HEK293T (cell line): ENCODE results near the gene RGS7.

Experiments used
- CTCF ChIA-PET: fragments of 350-600 bp; formaldehyde crosslinking; extraction: SDS; loops from one replicate; lab custom pipeline; 2021; ENCODE audit warnings: antibody characterized with exemption, inconsistent platforms; lab: Yijun Ruan, JAX
- POLR2A ChIA-PET: fragments of 350-600 bp; formaldehyde crosslinking; extraction: SDS; loops from one replicate; lab custom pipeline; 2020; ENCODE audit warnings: antibody characterized with exemption, inconsistent platforms; lab: Yijun Ruan, JAX
- DNase-seq: peaks from one replicate; pipeline ENCODE4 v3.0.0; 2012; ENCODE audit warnings: mixed read lengths; ENCODE audit errors: extremely low spot score
- ARNT ChIP-seq: fragments of 450-650 bp; IDR thresholded peaks from 2 replicates; pipeline ENCODE4 v1.6.1; 2017; ENCODE audit warnings: mild to moderate bottlenecking
- BHLHE40 ChIP-seq: fragments of 450-650 bp; IDR thresholded peaks from 2 replicates; pipeline ENCODE4 v1.6.1; 2016; ENCODE audit warnings: mild to moderate bottlenecking, moderate library complexity, borderline replicate concordance
- CTBP1 ChIP-seq: fragments of 450-650 bp; IDR thresholded peaks from 2 replicates; pipeline ENCODE4 v1.6.1; 2016; ENCODE audit warnings: borderline replicate concordance
- ELF4 ChIP-seq: fragments of 450-650 bp; IDR thresholded peaks from 2 replicates; pipeline ENCODE4 v1.6.1; 2017; ENCODE audit warnings: antibody characterized with exemption
- FOXA1 ChIP-seq: fragments of 450-650 bp; IDR thresholded peaks from 2 replicates; pipeline ENCODE4 v1.6.1; 2016; ENCODE audit warnings: mild to moderate bottlenecking
- FOXK2 ChIP-seq: fragments of 450-650 bp; IDR thresholded peaks from 2 replicates; pipeline ENCODE4 v1.6.1; 2016; ENCODE audit warnings: mild to moderate bottlenecking
- FOXM1 ChIP-seq: fragments of 450-650 bp; IDR thresholded peaks from 2 replicates; pipeline ENCODE4 v1.6.1; 2017; ENCODE audit warnings: mild to moderate bottlenecking, borderline replicate concordance
- HDGF ChIP-seq: fragments of 450-650 bp; IDR thresholded peaks from 2 replicates; pipeline ENCODE4 v1.6.1; 2017; ENCODE audit warnings: antibody characterized with exemption, borderline replicate concordance
- L3MBTL2 ChIP-seq: fragments of 450-650 bp; conservative IDR thresholded peaks from 2 replicates; pipeline ENCODE4 v1.6.1; 2016; ENCODE audit warnings: mild to moderate bottlenecking
- LEF1 ChIP-seq: fragments of 450-650 bp; IDR thresholded peaks from 2 replicates; pipeline ENCODE4 v1.6.1; 2017; ENCODE audit warnings: mild to moderate bottlenecking, borderline replicate concordance
- NFRKB ChIP-seq: fragments of 450-650 bp; IDR thresholded peaks from 2 replicates; pipeline ENCODE4 v1.6.1; 2016; ENCODE audit warnings: mild to moderate bottlenecking, moderate library complexity
- PKNOX1 ChIP-seq: fragments of 450-650 bp; IDR thresholded peaks from 2 replicates; pipeline ENCODE4 v1.6.1; 2016
- SP1 ChIP-seq: fragments of 450-650 bp; IDR thresholded peaks from 2 replicates; pipeline ENCODE4 v1.6.1; 2017
- SUZ12 ChIP-seq: fragments of 450-650 bp; IDR thresholded peaks from 2 replicates; pipeline ENCODE4 v1.6.1; 2016; ENCODE audit warnings: mild to moderate bottlenecking
- TARDBP ChIP-seq: fragments of 450-650 bp; IDR thresholded peaks from 2 replicates; pipeline ENCODE4 v1.6.1; 2016
- ZNF384 ChIP-seq: fragments of 450-650 bp; IDR thresholded peaks from 2 replicates; pipeline ENCODE4 v1.6.1; 2016

The RGS7 gene

GRCh38 chr1:240993004-240993403 lies 364.0 kb downstream of the RGS7 start:
- ChIA-PET CTCF (no interaction called here), POLR2A (no interaction called here)
- DNase-seq: no peak
- TF ChIP-seq TARDBP: no peak
- TF ChIP-seq ARNT: no peak
- no peak for TF ChIP-seq CTBP1
- no peak for TF ChIP-seq NFRKB
- no peak for TF ChIP-seq HDGF
- no peak for TF ChIP-seq FOXK2
- TF ChIP-seq PKNOX1: no peak
- TF ChIP-seq L3MBTL2: no peak
- no peak for TF ChIP-seq ELF4
- TF ChIP-seq BHLHE40: no peak
- TF ChIP-seq LEF1: no peak
- TF ChIP-seq ZNF384: no peak
- no peak for TF ChIP-seq FOXA1

- no peak for TF ChIP-seq CTBP1
- TF ChIP-seq HDGF: no peak
- no peak for DNase-seq
- CTCF ChIA-PET: interaction anchor here (0.6 kb wide), 1 partner anchor 9 kb away, joined by 3 read pairs; no protein-coding TSS in a partner anchor
- POLR2A ChIA-PET: no interaction called here
Measured at GRCh38 chr1:240991230-240991629, 365.8 kb downstream of the RGS7 start.

DNA sequence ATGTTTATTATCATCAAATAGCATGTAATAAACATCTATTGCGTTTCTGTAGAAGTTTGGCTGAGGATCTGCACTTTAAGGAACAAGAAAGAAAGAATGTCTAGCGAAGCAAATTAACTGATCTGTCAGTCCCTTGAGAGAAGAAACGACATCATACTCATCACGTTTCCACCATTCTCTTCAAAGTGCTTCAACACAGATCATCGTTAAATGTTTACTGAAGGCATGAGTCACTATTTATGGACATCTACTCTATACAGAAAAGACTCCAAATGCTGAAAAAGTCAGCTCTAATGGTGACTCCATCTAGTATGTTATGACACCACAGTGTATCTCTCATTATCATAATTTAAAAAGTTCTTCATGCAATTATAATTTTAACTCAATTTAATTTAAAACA lies 369.1 kb downstream of the RGS7 start:
- no peak for TF ChIP-seq HDGF
- no peak for TF ChIP-seq BHLHE40
- CTCF ChIA-PET: no interaction called here
- DNase-seq: no peak
- POLR2A ChIA-PET: no interaction called here

- TF ChIP-seq SP1 (no peak), ARNT (no peak), LEF1 (no peak), TARDBP (no peak), BHLHE40 (no peak), ELF4 (no peak), ZNF384 (no peak), L3MBTL2 (no peak), FOXK2 (no peak), NFRKB (no peak), CTBP1 (no peak), FOXA1 (no peak), PKNOX1 (no peak), SUZ12 (no peak), FOXM1 (no peak), HDGF (no peak)
- no peak for DNase-seq
- ChIA-PET POLR2A (no interaction called here), CTCF (no interaction called here)
Measured at GRCh38 chr1:240985081-240985480, 371.9 kb downstream of the RGS7 start.

GRCh38 chr1:240980342-240980741 lies 376.7 kb downstream of the RGS7 start:
- ChIA-PET CTCF (no interaction called here), POLR2A (no interaction called here)
- TF ChIP-seq FOXM1 (no peak), PKNOX1 (no peak), BHLHE40 (no peak), CTBP1 (no peak)
- DNase-seq: no peak

DNA sequence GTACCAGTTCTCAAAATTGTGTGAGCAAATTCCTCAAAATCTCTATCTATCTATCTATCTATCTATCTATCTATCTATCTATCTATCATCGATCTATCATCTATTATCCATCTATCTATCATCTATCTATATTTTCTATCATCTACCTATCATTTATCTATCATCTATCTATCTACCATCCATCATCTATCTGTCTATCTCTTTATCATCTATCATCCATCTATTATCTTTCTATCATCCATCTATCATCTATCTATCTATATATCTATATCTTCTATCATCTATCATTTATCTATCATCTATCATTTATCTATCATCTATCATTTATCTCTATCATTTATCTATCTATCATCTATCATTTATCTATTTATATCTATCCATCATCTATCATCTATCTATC lies 380.3 kb downstream of the RGS7 start:
- CTCF ChIA-PET: interaction anchor here (0.6 kb wide), 1 partner anchor 30 kb away, joined by 3 read pairs; no protein-coding TSS in a partner anchor
- TF ChIP-seq NFRKB (no peak), TARDBP (no peak), PKNOX1 (no peak), SP1 (no peak), SUZ12 (no peak), ZNF384 (no peak), LEF1 (no peak), ARNT (no peak), FOXM1 (no peak), FOXA1 (no peak), FOXK2 (no peak), L3MBTL2 (no peak), HDGF (no peak), CTBP1 (no peak), BHLHE40 (no peak), ELF4 (no peak)
- no peak for DNase-seq
- POLR2A ChIA-PET: no interaction called here
